Neural progenitor cell (in vitro differentiated cells): ENCODE data around the gene ROBO2.

Experiments
- EZH2 ChIP-seq: fragments of 200-600 bp; sonication (generic); IDR thresholded peaks from 2 replicates; pipeline ENCODE4 v1.6.1; 2017; ENCODE audit warnings: antibody characterized with exemption, mild to moderate bottlenecking, moderate library complexity
- EZH2phosphoT487 ChIP-seq: fragments of 200-600 bp; sonication (generic); IDR thresholded peaks from 2 replicates; pipeline ENCODE4 v1.6.1; 2017; ENCODE audit warnings: antibody characterized with exemption
- TF ChIP-seq, protein P1 (sequence below): fragments of 200-600 bp; sonication (generic); IDR thresholded peaks from 2 replicates; pipeline ENCODE4 v1.5.1; 2017; ENCODE audit warnings: antibody characterized with exemption, mild to moderate bottlenecking

GRCh38 chr3:77601823-77602415 is 562.0 kb downstream of the ROBO2 start:
- TF ChIP-seq, protein P1, sequence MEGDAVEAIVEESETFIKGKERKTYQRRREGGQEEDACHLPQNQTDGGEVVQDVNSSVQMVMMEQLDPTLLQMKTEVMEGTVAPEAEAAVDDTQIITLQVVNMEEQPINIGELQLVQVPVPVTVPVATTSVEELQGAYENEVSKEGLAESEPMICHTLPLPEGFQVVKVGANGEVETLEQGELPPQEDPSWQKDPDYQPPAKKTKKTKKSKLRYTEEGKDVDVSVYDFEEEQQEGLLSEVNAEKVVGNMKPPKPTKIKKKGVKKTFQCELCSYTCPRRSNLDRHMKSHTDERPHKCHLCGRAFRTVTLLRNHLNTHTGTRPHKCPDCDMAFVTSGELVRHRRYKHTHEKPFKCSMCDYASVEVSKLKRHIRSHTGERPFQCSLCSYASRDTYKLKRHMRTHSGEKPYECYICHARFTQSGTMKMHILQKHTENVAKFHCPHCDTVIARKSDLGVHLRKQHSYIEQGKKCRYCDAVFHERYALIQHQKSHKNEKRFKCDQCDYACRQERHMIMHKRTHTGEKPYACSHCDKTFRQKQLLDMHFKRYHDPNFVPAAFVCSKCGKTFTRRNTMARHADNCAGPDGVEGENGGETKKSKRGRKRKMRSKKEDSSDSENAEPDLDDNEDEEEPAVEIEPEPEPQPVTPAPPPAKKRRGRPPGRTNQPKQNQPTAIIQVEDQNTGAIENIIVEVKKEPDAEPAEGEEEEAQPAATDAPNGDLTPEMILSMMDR, result no peak
- TF ChIP-seq EZH2phosphoT487 (no peak), EZH2 (no peak)
